Suprapubic skin (tissue), 3 donors: ENCODE measurements around the gene ZNF555.

Experiments used
- POLR2AphosphoS5 ChIP-seq, 3 donors: sonication (generic); formaldehyde crosslinking; IDR thresholded peaks; one replicate each; pipeline ENCODE4 v1.6.1; 2017; ENCODE audit warnings: antibody characterized with exemption in 3 of 3
- TF ChIP-seq, protein P1 (sequence below), 2 donors: fragments of 200-600 bp in 1 of 2; fragments of 450-650 bp in 1 of 2; sonication (generic) in 1 of 2; IDR thresholded peaks; one replicate each; pipeline ENCODE4 v1.5.1; 2016 to 2019; ENCODE audit warnings: antibody characterized with exemption in 2 of 2, mild to moderate bottlenecking in 1 of 2, moderate library complexity in 1 of 2

DNA sequence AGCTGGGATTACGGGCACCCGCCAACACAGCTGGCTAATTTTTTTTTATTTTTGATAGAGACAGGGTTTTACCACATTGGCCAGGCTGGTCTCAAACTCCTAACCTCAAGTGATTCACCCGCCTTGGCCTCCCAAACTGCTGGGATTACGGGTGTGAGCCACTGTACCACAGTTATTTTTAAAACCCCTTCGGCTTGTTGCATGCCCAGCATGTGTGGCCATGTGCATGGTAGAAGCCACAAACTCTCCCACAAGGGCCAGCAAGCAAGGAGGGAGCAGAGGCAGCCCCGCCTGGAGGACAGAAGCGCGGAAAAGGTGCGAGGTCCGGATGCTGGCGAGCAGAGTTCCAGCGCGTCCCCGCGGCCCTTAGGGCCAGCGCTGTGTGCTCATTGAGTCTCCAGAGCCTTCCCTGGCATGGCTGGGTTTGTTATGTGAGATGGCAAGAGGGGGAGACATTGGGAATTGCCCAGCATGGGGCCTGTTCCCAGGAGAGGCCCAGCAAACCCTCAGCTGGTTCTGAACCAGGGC lies 43.1 kb upstream of the ZNF555 start:
- TF ChIP-seq, protein P1, sequence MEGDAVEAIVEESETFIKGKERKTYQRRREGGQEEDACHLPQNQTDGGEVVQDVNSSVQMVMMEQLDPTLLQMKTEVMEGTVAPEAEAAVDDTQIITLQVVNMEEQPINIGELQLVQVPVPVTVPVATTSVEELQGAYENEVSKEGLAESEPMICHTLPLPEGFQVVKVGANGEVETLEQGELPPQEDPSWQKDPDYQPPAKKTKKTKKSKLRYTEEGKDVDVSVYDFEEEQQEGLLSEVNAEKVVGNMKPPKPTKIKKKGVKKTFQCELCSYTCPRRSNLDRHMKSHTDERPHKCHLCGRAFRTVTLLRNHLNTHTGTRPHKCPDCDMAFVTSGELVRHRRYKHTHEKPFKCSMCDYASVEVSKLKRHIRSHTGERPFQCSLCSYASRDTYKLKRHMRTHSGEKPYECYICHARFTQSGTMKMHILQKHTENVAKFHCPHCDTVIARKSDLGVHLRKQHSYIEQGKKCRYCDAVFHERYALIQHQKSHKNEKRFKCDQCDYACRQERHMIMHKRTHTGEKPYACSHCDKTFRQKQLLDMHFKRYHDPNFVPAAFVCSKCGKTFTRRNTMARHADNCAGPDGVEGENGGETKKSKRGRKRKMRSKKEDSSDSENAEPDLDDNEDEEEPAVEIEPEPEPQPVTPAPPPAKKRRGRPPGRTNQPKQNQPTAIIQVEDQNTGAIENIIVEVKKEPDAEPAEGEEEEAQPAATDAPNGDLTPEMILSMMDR (IDR thresholded peaks at IDR 0.05) = no peak
- TF ChIP-seq POLR2AphosphoS5 (IDR thresholded peaks at IDR 0.05) = no peak
